Measurements from ENCODE around the gene KLHDC7B. TPM values are rescaled to one million over a fixed set of nuclear protein-coding genes. Genes with fewer than 3 reads are reported as not detected.

KLHDC7B gene
- total and polyA plus RNA-seq, 10 of the 15 experiments (the other 5 are each of a cell fraction or from before 2014, with no cell fraction given) = 0.05 to 2.2 (median 0.93) TPM; not detected in 2

DNA sequence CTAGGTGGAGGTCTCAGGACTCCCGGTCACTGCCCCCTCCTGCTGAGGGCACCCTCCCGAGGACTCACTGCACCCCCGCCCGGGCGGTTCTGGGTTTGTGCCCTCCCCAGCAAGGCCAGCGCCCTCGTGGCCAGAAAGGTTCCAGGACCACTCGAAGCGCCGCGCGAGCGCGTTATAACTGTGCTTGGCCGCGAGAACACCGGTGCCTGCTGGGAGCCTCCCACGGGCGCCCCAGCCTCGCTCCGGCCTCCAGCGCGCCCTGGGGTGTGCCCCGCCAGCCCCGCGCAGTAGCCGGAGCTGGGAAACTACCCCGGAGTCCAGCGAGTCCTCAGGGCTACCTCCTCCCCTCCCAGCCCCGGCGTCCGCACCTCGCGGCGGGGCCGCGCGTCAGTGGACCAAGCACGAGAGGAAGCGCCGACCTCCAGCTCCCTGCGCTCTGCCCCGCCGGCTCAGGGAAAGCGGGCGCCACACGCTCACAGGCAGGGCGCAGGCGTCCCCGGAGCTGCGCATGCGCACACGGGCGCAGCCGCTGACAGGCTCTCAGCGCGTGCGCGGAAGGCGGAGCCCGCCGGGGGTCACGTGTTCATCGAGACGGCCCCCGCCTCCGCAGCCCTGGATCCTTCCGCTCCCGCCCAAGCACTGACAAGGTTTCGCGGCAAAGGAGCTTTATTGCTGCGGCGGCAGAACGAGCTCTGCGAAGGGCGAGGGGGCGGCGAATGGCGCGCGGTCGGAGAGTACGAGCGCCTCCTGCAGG is 20.4 kb upstream of the KLHDC7B start, which contains the start of gene SCO2 (continued):
- TF ChIP-seq, protein P1, sequence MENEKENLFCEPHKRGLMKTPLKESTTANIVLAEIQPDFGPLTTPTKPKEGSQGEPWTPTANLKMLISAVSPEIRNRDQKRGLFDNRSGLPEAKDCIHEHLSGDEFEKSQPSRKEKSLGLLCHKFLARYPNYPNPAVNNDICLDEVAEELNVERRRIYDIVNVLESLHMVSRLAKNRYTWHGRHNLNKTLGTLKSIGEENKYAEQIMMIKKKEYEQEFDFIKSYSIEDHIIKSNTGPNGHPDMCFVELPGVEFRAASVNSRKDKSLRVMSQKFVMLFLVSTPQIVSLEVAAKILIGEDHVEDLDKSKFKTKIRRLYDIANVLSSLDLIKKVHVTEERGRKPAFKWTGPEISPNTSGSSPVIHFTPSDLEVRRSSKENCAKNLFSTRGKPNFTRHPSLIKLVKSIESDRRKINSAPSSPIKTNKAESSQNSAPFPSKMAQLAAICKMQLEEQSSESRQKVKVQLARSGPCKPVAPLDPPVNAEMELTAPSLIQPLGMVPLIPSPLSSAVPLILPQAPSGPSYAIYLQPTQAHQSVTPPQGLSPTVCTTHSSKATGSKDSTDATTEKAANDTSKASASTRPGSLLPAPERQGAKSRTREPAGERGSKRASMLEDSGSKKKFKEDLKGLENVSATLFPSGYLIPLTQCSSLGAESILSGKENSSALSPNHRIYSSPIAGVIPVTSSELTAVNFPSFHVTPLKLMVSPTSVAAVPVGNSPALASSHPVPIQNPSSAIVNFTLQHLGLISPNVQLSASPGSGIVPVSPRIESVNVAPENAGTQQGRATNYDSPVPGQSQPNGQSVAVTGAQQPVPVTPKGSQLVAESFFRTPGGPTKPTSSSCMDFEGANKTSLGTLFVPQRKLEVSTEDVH (IDR thresholded peaks at IDR 0.05; ENCODE audit: low read depth, partially characterized antibody) = no peak
- TF ChIP-seq RAD51 (IDR thresholded peaks at IDR 0.05) (peak; percentile 95), HDGF (IDR thresholded peaks at IDR 0.05) (no peak; the same call in 1 of the 2 replicates), YBX1 (IDR thresholded peaks at IDR 0.05) (no peak), KAT2A (conservative IDR thresholded peaks at IDR 0.05; ENCODE audit: control insufficient read depth, low read depth, low read length) (no peak), BCL11A (IDR thresholded peaks at IDR 0.05; ENCODE audit: low read depth, low read length) (no peak; the same call in 1 of the 2 replicates), GATAD2B (conservative IDR thresholded peaks at IDR 0.05; ENCODE audit: low read depth) (peak; percentile 65; the same call in 1 of the 2 replicates), ESRRA (IDR thresholded peaks at IDR 0.05; ENCODE audit: low read length) (peak; percentile 76; the same call in 1 of the 2 replicates), POLR2A (IDR thresholded peaks at IDR 0.05; ENCODE audit: low read depth, low read length) (no peak), FOXM1 (IDR thresholded peaks at IDR 0.05; ENCODE audit: low read depth, low read length) (no peak), MTA2 (IDR thresholded peaks at IDR 0.05; ENCODE audit: low read depth) (no peak), MXI1 (IDR thresholded peaks at IDR 0.05; ENCODE audit: low read depth, low read length) (peak; percentile 71), STAT3 (IDR thresholded peaks at IDR 0.05; ENCODE audit: low read depth, low read length) (no peak), ZNF207 (IDR thresholded peaks at IDR 0.05; ENCODE audit: borderline replicate concordance) (no peak), SMAD5 (IDR thresholded peaks at IDR 0.05; ENCODE audit: low read depth) (peak; percentile 88), EP300 (IDR thresholded peaks at IDR 0.05; ENCODE audit: borderline replicate concordance in 1 of 2, control insufficient read depth in 1 of 2, low read depth in 2 of 2, low read length in 2 of 2) (no peak), NR2C2 (IDR thresholded peaks at IDR 0.05; ENCODE audit: borderline replicate concordance, control insufficient read depth, insufficient read length, low read depth) (no peak), NR2F1 (conservative IDR thresholded peaks at IDR 0.05) (peak; percentile 40; the same call in 1 of the 2 replicates), MEF2B (IDR thresholded peaks at IDR 0.05; ENCODE audit: partially characterized antibody, poor library complexity, severe bottlenecking) (peak; percentile 22), HCFC1 (IDR thresholded peaks at IDR 0.05; ENCODE audit: low read length) (peak; percentile 45), RUNX3 (IDR thresholded peaks at IDR 0.05; ENCODE audit: low read length) (no peak), POLR2AphosphoS2 (IDR thresholded peaks at IDR 0.05; ENCODE audit: low read depth, low read length) (peak; percentile 96; the same call in 1 of the 2 replicates), BACH1 (IDR thresholded peaks at IDR 0.05; ENCODE audit: borderline replicate concordance) (peak; percentile 43)
- TF ChIP-seq, protein P2, sequence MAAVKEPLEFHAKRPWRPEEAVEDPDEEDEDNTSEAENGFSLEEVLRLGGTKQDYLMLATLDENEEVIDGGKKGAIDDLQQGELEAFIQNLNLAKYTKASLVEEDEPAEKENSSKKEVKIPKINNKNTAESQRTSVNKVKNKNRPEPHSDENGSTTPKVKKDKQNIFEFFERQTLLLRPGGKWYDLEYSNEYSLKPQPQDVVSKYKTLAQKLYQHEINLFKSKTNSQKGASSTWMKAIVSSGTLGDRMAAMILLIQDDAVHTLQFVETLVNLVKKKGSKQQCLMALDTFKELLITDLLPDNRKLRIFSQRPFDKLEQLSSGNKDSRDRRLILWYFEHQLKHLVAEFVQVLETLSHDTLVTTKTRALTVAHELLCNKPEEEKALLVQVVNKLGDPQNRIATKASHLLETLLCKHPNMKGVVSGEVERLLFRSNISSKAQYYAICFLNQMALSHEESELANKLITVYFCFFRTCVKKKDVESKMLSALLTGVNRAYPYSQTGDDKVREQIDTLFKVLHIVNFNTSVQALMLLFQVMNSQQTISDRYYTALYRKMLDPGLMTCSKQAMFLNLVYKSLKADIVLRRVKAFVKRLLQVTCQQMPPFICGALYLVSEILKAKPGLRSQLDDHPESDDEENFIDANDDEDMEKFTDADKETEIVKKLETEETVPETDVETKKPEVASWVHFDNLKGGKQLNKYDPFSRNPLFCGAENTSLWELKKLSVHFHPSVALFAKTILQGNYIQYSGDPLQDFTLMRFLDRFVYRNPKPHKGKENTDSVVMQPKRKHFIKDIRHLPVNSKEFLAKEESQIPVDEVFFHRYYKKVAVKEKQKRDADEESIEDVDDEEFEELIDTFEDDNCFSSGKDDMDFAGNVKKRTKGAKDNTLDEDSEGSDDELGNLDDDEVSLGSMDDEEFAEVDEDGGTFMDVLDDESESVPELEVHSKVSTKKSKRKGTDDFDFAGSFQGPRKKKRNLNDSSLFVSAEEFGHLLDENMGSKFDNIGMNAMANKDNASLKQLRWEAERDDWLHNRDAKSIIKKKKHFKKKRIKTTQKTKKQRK (IDR thresholded peaks at IDR 0.05; ENCODE audit: low read depth, low read length) = no peak

Measured in GM12878 (cell line).